ENCODE measurements around the gene ZNF280B.
"Not testable (repeated sequence)": the region's sequence is repeated elsewhere in the genome, so short reads cannot be mapped to it uniquely, and the experiment has no call there.

Gene ZNF280B

GRCh38 chr22:22507743-22508273, 734 bp downstream of the ZNF280B start:
- DNase-seq (ENCODE audit: low read depth): no peak

- no peak for DNase-seq (ENCODE audit: low read depth)
These were observed 1.8 kb downstream of the ZNF280B start for GRCh38 chr22:22506736-22507135.

GRCh38 chr22:22498267-22498666, 10.3 kb downstream of the ZNF280B start:
- no peak for DNase-seq (ENCODE audit: low read depth)

GRCh38 chr22:22491589-22491988, 17.0 kb downstream of the ZNF280B start:
- DNase-seq (ENCODE audit: low read depth): not testable (repeated sequence)

- no peak for DNase-seq (ENCODE audit: low read depth)
These were observed 19.8 kb downstream of the ZNF280B start for GRCh38 chr22:22488736-22489135.

GRCh38 chr22:22487869-22488597, 20.5 kb downstream of the ZNF280B start:
- DNase-seq (ENCODE audit: low read depth): no peak

GRCh38 chr22:22487059-22487458, 21.5 kb downstream of the ZNF280B start:
- no peak for DNase-seq (ENCODE audit: low read depth)

GRCh38 chr22:22486132-22486899, 22.2 kb downstream of the ZNF280B start:
- DNase-seq (ENCODE audit: low read depth): no peak

GRCh38 chr22:22485524-22485923, 23.0 kb downstream of the ZNF280B start:
- no peak for DNase-seq (ENCODE audit: low read depth)

- DNase-seq (ENCODE audit: low read depth): no peak
These were observed 24.5 kb downstream of the ZNF280B start for GRCh38 chr22:22484023-22484422.

- DNase-seq (ENCODE audit: low read depth): no peak
These were observed 27.6 kb downstream of the ZNF280B start for GRCh38 chr22:22480940-22481339.

- DNase-seq (ENCODE audit: low read depth): no peak
These were observed 28.5 kb downstream of the ZNF280B start for GRCh38 chr22:22479999-22480532.

GRCh38 chr22:22479116-22479515, 29.4 kb downstream of the ZNF280B start:
- DNase-seq (ENCODE audit: low read depth): no peak

- no peak for DNase-seq (ENCODE audit: low read depth)
These were observed 30.1 kb downstream of the ZNF280B start for GRCh38 chr22:22478470-22478869.

GRCh38 chr22:22474733-22475132, 33.8 kb downstream of the ZNF280B start:
- DNase-seq (ENCODE audit: low read depth): no peak

GRCh38 chr22:22471104-22471503, 37.4 kb downstream of the ZNF280B start:
- not testable (repeated sequence) for DNase-seq (ENCODE audit: low read depth)

- no peak for DNase-seq (ENCODE audit: low read depth)
These were observed 39.0 kb downstream of the ZNF280B start for GRCh38 chr22:22469527-22469926.

- not testable (repeated sequence) for DNase-seq (ENCODE audit: low read depth)
These were observed 39.6 kb downstream of the ZNF280B start for GRCh38 chr22:22468794-22469469.

GRCh38 chr22:22467112-22467511, 41.4 kb downstream of the ZNF280B start:
- DNase-seq (ENCODE audit: low read depth): no peak

GRCh38 chr22:22465782-22466181, 42.8 kb downstream of the ZNF280B start:
- no peak for DNase-seq (ENCODE audit: low read depth)

GRCh38 chr22:22465094-22465602, 43.4 kb downstream of the ZNF280B start:
- DNase-seq (ENCODE audit: low read depth): no peak

- no peak for DNase-seq (ENCODE audit: low read depth)
These were observed 43.9 kb downstream of the ZNF280B start for GRCh38 chr22:22464541-22465054.

Measured in fibroblast of gingiva (primary cell).